ENCODE measurements around the gene ZER1.

ZER1 gene

DNA sequence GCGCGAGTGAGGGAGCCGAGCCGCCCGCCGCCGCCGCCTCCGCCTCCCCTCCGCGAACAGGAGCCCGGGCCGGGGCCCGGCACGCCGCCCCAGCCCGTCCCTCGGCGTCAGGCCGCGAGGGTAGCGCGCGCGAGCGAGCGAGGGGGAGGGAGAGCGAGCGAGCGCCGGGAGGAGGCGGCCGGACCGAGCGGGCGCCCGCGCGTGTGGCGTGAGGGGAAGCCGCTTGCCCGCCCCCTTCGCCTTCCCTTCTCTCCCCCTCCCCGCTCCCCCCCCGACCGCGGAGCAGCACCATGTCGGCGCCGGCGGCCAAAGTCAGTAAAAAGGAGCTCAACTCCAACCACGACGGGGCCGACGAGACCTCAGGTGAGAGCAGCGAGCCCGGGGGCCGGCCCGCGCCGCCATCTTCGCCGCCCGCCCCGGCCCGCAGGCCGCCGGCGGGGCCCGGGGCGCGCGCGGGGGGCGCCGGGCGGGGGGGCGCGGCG, 82.4 kb downstream of the ZER1 start:
- no peak for DNase-seq

DNA sequence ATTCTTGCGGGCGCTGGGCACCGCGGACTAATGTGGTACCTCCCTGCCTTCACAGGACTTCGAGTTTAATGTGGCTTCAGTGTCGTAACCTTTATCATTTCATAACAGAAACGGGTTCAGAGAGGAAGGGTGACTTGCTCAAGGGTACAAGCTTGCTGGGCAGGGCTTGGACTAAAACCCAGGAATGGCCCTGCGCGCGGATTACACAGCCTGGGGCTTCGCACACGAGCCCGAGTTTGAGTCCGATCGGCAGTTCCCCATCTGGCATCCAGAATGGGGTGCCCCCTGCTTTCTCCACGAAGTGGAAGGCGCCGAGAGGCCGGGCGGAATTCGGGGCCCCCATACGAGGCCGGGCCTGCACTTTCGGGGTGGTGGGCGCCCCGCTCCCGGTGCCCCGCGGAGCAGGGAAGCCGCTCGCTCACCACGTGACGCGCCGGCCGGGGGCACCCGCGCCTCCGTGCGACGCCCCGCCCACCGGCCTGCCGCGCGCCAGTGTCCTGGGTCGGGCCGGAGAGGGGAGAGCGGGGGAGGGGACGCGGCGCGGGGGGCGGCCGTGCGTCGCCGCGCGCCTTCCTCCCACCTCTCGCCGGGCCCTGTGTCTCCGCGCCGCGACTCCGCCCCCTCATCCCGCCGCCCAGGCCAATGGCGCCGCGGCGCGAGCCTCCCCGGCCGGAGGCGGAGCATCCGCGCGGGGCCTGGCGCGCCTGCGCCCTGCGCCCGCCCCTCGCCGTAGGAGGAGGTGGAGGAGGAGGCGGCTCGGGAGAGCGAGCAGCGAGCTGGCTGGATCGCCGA, 83.0 kb downstream of the ZER1 start, which contains the start of gene SET:
Gene SET, plus strand, starts transcription at position 722 of the 792 bp plus-strand sequence. CDS start 361 bp downstream, outside the sequence.
- DNase-seq: peak; percentile 94

DNA sequence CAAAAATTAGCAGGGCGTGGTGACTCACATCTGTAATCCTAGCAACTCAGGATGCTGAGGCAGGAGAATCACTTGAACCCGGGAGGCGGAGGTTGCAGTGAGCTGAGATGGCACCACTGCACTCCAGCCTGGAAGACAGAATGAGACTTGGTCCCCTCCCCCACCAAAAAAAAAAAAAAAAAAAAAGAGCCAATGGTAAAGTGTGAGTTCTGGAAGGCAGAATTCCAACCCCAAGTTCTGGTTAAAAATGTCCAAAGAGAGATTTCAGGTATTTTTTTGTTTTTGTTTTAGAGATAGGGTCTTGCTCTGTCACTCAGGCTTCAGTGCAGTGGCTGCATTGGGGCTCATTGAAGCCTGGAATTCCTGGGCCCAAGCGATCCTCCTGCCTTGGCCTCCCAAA, 84.3 kb downstream of the ZER1 start:
- DNase-seq: no peak

- peak; percentile 38 for DNase-seq
Measured at GRCh38 chr9:128685636-128686489, 85.9 kb downstream of the ZER1 start.

GRCh38 chr9:128684325-128685199, 87.2 kb downstream of the ZER1 start:
- peak; percentile 77 for DNase-seq

DNA sequence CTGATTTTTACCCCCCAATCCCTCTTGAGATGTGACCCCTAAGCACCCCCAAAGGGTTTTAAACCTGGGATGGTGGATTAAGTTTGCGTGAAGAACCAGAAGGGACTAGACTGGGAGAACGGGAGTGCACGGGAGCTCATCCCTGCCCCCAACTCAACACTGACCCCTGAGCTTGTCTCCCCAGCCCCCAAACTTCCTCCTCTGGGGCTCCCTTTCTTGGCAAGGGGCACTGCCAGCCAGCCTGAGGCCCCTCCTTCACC, 87.7 kb downstream of the ZER1 start:
- DNase-seq: no peak

GRCh38 chr9:128683340-128684064, 88.2 kb downstream of the ZER1 start:
- DNase-seq: peak; percentile 51
